Kidney glomerular epithelial cell (primary cell): ENCODE results near the gene AVEN.
A peak's percentile ranks its signal among the peaks of the same experiment; 100 is the strongest.
"Not testable (repeated sequence)": the region's sequence is repeated elsewhere in the genome, so short reads cannot be mapped to it uniquely, and the experiment has no call there.

Experiments used
- DNase-seq: peaks from one replicate; lab custom pipeline; 2025; lab: John Stamatoyannopoulos, UW

The AVEN gene, protein sequence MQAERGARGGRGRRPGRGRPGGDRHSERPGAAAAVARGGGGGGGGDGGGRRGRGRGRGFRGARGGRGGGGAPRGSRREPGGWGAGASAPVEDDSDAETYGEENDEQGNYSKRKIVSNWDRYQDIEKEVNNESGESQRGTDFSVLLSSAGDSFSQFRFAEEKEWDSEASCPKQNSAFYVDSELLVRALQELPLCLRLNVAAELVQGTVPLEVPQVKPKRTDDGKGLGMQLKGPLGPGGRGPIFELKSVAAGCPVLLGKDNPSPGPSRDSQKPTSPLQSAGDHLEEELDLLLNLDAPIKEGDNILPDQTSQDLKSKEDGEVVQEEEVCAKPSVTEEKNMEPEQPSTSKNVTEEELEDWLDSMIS

DNA sequence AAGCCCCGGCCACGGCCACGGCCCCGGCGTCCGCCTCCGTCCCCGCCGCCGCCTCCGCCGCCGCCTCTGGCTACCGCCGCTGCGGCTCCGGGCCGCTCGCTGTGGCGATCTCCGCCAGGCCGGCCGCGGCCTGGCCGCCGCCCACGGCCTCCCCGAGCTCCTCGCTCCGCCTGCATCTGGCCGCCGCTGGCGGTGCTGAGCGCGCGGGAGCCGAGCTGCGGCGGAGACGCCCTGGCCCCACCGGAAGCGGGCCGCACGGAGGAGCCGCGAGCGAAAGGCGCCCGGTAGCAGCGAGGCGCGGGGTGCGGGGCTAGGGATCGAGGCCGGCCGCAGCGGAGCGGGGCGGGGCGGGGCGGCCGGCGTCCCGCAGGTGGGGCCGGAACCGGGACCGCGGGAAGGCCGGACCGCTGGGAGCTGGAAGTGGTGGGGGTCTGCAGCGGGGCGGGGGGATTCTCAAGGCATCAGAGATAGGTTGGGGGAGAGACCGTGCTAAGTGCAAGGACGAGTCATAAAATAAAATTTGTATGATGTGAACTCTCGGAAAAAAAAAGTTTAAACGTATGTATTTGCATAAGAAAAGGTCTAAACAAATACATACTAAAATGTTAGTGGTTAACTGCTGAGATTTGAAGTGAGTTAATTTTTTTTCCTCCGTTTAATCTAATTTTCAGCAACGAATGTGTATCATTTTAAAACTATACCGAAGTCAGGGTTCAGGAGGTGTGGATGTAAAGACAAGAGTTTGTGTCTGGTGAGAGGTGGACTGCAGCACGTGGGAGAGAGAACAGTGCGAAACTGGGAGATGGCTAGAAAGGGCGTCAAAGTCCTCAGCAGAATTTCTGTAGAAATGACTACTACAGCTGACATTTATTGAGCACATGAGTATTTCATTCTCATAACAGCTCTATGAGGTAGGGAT lies at the start of gene AVEN:
Gene AVEN (minus strand): TSS at position 334 of the 919 bp plus-strand sequence. CDS start 158 bp downstream, at position 176.
- DNase-seq, result no peak

DNA sequence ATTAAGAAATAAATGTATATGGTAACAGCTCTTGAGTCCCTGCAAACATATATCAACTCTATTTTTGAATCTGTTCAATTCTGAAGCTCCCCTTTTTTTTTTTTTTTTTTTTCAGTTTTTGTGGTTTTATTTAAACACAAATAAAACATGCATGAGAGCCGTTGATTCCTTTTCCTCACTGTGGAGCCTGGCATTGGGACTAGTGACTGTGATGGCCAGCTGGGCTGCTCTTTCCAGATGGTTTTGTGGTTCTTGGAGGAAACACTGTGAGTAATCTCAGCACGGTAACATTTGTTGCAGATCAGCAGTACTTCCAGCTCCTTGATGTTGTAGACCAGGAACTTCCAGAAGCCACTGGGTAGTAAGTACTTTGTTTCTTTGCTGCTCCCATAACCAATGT lies 46.7 kb upstream of the AVEN start:
- no peak for DNase-seq

DNA sequence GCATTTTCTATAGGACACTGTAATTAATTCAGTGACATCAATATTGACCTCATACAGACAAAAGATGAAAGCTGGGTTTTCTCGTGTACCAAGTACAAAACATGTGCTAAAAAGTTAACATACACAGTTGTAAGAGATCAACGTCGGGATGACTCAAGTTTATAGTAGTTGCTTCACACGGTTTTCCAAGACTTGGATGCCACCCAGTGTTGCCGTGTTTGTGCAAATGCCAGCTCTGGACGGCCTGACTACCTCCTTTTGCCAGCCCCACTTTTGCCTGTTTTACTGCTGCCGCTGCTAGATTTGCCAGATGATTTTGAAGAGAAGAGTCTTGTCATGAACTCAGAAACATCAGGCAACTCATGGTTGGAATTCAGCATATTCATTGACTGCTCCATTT lies 45.1 kb upstream of the AVEN start:
- DNase-seq, result no peak

DNA sequence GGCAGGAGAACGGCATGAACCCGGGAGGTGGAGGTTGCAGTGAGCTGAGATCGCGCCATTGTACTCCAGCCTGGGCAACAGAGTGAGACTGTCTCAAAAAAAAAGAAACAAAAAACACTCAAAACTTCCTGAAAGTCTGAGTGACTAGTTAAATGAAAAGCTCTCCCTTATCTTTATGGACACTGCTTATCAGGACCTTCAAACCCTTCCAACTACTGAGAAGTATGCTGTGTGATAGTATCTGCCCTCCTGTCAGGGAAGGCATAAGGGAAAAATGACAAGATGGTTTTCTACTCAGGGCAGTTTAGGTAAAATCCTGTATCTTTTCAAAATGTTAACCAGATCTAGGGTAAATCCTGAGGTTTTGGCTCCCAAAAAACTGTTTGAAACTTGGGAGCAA lies 40.9 kb upstream of the AVEN start:
- no peak for DNase-seq

DNA sequence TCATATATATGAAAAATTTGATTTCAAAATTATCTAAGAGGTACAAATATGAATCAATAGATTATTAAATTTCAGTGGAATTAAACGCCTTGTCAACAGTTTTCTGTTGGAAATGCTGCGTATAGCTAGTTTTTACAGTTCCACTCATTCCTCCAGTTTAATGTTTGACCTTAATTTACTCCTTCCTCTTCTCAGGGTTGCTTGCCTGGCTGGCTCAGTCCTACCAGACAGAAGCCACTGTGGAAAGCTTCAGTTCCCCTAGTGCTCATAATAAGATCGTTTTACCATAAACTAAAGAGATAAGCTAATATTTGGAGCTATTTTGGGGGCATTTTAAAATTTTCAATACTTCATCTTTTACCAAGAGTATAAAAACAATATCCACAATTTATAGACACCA lies 39.9 kb upstream of the AVEN start:
- DNase-seq, result no peak

DNA sequence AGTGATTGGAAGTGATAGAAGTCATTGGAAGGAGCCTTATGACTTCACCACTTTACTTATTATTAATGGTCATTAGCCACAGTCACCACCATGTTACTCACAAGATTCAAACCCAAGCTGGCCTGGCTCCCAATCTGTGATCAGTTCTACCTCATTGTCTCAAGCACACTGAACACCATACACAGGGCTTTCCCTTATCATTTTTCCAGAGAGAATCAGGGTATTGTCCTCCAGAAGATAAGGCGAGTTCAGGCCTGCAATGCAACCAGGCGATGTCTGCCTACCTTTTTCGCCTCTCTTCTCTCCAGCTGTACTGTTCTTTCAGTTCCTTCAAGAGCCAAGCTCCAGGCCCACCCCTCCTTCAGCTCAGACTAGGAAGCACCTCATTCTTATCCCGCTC lies 37.8 kb upstream of the AVEN start:
- no peak for DNase-seq

DNA sequence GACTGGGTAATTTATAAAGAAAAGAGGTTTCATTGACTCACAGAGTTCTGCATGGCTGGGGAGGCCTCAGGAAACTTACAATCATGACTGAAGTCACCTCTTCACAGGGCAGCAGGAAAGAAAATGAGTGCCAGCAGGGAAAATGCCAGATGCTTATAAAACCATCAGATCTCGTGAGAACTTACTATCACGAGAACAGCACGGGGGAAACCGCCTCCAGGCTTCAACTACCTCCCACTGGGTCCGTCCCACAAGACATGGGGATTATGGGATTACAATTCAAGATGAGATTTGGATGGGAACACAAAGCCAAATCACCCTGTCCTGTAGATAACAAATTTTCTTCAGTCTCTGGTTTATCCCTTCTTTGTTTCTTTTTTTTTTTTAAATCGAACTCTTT lies 31.0 kb upstream of the AVEN start:
- DNase-seq, result no peak

DNA sequence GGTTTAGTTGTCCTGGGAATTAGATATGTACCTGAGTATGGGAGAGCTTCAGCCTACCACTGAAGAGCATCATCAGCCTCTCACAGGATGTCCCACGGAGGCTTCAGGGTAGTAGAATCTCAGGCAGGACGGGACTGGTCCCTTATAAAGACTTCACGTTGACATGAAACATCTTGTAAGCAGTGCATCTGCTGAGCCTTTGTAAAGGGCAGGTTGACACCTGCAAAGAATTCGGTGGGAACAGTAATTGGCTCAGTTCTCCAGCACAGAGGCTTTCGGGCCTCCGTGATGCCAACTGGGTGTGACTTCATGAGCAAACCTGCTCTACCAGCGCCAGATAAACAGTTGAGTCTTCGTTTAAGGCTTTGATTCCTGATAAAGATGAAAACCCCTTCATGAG lies 26.9 kb upstream of the AVEN start:
- DNase-seq, result no peak

DNA sequence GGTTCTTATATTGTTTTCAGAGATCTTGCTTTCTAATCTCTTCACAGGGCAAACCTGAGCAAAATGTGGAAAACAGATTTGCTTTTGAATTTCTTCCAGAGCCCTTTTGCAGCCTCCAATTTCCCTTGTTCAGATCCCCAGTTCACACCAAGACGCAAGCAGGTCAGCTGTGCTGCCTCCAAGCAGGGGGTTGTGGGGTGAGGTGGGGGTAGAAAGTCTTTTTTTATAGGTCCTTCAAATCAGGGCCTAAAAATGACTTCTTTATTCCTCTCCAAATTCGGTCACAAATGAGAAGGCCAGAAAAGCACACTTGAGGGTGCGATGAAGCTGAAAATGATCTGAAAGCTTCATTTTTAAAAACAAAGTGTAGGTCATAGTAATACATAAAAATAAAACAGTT lies 26.3 kb upstream of the AVEN start:
- DNase-seq, result no peak

DNA sequence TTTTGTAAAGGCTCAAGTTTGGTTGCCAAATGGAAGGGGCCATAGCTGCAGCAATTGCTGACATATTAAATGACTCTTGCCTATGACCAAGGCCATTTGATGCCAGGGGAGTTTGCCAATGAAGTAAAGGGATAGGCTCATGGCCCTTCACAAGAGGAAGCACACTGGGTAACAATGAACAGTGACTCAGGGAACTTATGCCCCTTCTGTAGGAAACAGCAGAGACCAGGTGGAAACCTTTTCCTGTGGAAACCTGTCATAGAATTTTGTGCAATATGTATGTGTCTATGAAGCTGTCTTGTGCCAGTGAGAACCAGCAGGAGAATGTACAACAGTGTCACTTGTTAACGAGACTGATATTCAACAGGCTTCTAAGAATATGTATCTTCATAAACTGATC lies 25.4 kb upstream of the AVEN start:
- no peak for DNase-seq

DNA sequence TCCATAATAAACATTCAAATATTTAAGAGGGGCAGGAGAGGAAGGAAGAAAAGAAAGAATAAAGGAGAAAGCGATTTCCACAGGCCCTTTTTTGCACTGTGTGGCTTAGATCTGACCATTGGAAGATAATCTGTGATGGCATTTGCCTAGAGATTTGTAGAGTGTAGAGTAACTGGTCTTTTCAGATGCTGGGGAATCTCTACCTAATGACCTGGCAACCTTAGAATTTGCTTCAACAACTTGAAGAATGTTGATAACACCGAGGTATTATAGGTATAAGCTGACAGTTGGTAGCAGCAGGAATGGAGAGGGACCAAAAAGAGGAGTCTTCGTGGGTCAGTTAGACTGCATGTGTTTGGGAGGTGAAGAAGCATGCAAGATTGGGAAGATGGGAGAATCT lies 20.9 kb upstream of the AVEN start:
- DNase-seq, result no peak

DNA sequence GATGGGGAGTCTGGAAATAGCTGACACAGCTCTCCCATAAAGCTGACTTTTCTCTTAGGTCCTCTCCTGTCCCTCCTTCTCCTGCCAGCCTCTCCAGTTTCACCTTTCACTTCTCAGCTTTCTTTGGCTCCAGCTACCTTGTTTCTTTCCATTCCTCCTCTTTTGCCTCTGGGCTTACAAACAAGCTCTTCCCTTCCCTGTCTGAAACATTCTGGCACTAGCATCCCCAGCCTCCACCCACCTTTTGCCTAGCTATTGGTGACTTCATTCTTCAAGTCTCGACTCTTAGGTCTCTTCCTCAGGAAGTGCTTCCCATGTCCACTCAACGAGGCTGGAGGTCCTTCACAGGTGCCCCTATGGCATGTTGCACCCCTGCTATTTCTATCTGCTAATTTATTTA lies 20.5 kb upstream of the AVEN start:
- no peak for DNase-seq

DNA sequence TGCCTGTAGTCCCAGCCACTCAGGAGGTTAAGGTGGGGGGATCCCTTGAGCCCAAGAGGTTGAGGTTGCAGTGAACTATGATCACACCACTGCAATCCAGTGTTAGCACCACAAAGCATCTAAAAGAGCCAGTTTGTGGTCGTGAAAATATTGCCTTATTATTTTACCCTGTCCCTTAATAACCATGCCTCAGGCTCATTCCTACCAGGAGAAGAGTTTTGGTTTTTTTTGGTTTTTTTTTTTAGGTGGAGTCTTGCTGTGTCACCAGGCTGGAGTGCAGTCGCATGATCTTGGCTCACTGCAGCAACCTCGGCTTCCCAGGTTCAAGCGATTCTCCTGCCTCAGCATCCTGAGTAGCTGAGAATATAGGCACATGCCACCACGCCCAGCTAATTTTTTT lies 17.9 kb upstream of the AVEN start:
- no peak for DNase-seq

DNA sequence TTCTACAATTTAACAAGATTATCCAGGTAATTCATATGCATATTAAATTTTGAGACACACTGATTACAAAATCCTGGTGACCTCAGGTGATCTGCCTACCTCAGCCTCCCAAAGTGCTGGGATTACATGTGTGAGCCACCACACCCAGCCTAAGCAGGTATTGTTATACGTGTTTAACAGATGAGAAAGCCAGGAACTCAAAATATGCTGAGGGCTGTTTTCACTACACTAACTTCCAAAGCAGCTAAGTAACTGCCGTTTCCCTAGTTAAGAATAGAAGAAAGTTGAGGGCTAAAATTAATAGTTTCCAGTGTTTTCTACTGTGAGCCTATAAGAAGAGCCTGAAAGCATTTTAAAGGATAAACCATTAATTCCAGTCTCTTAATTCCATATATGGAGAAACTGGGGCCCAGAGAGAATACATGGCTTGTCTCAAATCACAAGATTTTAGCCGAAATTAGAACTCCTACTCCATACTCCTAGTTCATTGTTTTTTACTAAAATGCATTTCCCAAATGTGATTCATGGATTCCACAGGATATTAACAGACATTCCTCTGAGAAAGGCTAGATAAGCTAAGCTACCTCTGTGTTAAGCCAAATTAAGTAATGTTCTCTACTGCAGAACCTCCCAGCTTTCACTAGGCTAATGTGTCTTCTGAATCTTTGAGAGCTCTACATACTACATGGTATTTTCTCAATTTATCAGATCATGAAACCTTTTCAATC lies 17.0 kb upstream of the AVEN start:
- peak; percentile 84 for DNase-seq

DNA sequence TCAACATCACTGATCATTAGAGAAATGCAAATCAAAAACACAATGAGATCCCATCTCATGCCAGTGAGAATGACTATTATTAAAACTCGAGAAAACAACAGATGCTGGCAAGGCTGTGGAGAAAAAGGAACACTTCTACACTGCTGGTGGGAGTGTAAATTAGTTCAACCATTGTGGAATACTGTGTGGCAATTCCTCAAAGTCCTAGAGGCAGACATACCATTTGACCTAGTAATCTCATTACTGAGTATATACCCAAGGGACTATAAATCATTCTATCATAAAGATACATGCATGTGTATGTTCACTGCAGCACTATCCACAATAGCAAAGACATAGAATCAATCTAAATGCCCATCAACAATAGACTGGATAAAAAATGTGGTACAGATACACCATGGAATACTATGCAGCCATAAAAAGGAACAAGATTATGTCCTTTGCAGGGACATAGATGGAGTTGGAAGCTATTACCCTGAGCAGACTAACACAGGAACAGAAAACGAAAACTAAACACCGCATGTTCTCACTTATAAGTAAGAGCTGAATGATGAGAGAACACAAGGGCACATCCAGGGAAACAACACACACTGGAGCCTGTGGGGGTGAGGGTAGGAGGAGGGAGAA lies 15.2 kb upstream of the AVEN start:
- no peak for DNase-seq

DNA sequence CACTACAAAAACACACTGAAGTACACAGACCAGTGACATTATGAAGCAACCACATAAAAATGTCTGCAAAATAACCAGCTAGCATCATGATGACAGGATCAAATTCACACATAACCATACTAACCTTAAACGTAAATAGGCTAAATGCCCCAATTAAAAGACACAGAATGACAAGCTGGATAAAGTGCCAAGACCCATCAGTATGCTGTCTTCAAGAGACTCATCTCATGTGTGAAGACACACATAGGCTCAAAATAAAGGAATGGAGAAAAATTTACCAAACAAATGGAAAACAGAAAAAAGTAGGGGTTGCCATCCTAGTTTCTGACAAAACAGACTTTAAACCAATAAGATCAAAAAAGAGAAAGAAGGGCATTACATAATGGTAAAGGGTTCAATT lies 11.4 kb upstream of the AVEN start:
- not testable (repeated sequence) for DNase-seq

DNA sequence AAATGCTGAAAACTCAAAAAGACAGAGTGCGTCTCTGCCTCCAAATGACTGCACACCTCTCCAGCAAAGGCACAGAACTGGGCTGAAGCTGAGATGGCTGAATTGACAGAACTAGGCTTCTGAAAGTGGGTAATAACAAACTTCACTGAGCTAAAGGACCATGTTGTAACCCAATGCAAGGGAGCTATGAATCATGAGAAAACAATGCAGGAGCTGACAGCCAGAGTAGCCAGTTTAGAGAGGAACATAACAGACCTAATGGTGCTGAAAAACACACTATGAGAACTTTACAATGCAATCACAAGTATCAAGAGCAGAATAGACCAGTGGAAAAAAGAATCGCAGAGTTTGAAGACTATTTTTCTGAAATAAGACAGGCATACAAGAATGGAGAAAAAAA lies 10.1 kb upstream of the AVEN start:
- DNase-seq, result peak; percentile 78

DNA sequence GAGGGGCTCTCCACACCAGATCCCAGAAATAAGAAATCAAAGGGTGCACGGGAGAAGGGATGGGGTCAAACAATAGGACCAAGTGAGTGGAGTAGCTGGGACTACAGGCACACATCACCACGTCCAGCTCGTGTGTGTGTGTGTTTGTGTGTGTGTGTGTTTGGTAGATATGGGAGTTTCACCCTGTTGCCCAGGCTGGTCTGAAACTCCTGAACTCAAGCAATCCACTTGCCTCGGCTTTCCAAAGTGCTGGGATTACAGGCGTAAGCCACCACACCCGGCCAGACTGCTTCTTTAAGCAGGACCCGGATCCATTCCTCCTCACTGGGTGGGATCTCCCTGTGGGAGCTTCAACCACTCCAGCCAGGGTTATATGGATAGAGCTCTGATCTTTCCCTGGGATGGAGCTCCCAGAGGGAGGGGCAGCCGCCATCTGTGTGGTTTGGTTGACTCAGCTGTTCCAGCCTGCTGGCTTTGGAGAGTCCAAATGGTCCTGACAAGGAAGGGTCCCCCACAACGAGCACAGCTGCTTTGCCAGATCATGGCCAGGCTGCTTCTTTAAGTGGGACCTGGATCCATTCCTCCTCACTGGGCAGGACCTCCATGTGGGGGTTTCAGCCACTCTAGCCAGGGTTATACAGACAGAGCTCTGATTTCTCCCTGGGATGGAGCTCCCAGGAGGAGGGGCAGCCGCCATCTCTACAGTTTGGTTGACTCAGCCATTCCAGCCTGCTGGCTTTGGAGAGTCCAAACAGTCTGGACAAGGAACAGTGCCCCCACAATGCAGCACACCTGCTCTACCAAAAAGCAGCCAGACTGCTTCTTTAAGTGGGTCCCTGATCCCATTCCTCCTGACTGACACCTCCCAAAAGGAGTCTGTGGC lies 9.1 kb upstream of the AVEN start:
- no peak for DNase-seq

DNA sequence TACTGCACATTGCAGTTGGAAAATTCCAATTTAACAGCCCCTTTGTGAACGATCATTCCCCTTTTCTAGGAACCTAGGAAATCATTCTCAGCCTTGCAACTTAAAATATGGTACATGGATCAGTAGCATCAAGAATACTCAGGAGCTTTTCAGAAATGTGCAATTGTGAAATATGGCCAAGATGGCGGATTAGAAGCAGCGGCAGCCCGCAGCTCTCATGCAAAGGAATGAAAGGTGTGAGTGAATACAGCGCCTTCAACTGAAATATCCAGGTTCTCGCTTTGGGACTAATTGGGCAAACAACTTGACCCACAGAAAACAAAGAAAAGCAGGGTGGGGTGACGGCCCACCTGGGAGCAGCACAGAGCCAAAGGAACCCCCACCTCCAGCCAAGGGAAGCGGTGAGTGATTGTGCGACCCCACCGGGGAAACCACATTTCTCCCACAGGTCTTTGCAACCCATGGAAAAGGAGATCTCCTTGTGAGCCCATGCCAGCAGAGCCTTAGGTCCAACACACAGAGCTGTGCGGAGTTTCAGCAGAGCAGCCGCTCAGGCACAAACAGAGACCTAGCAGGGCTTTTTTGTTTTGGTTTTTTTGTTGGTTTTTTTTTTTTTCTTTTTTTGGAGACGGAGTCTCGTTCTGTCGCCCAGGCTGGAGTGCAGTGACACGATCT lies 7.6 kb upstream of the AVEN start:
- DNase-seq, result no peak

DNA sequence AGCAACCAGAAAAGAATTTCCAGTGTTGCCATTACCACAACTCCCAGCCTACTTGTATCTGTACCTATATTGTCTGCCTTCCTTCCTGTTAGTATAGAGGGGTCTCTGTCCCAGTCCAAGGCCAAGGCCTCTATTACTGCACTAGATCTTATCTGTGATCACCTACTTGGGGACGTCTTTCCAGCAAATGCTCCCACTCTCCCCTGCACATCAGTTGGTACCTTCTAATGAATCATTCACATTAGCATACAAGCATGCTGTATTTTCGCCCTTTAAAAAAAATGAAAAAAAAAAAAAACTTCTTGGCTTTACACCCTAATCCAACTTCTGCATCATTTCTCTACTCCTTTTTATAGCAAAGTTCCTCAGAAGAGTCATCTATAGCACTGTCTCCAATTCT lies 4.8 kb upstream of the AVEN start:
- no peak for DNase-seq

DNA sequence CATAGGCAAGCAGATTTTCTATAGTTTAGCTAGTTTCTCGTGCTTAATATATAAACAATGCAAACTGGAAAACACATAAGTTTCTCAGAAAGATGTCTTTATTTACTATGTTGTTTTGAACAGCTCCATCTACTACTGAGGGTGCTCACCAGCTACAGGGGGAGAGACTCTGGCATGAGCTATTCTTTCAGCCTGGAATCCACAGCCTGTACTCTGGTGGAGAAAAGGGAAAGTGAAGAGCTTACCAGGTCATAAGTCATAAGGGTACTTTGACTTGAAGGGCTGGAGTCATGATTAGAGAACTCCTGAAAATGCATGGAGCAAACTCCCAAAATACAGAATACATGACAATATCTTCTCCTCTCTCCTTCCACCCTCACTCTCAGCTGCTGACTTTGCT lies 4.4 kb upstream of the AVEN start:
- DNase-seq, result no peak
